Ovary (tissue), 9 donors: ENCODE results near the gene TMEM44. TPM values are rescaled to one million over a fixed set of nuclear protein-coding genes. Genes with fewer than 3 reads are reported as not detected.

ENCODE experiments used
- DNase-seq, 5 donors: peaks; one replicate each; pipeline ENCODE4 v3.0.0-alpha.2; 2019 to 2020
- H3K27ac ChIP-seq, 2 donors: fragments of 200-600 bp; one replicate each; pipeline versions ENCODE4 v1.5.1 to v1.8.0; 2019 to 2022
- H3K27me3 ChIP-seq: fragments of 200-600 bp; one replicate; pipeline ENCODE4 v1.8.0; 2022
- H3K36me3 ChIP-seq: fragments of 200-600 bp; sonication (generic); one replicate; pipeline ENCODE4 v1.5.1; 2019
- H3K4me1 ChIP-seq: one replicate; pipeline ENCODE4 v1.8.1; 2013; ENCODE audit warnings: mild to moderate bottlenecking, moderate library complexity; ENCODE audit not compliant: insufficient read depth
- H3K4me3 ChIP-seq: fragments of 200-600 bp; sonication (generic); one replicate; pipeline ENCODE4 v1.5.1; 2017
- H3K9me3 ChIP-seq, 2 donors: fragments of 200-600 bp in 1 of 2; sonication (generic) in 1 of 2; one replicate each; pipeline versions ENCODE4 v1.5.1 to v1.8.1; 2013 to 2019; ENCODE audit warnings: mild to moderate bottlenecking in 1 of 2, moderate library complexity in 1 of 2
- EP300 ChIP-seq: sonication (generic); formaldehyde crosslinking; IDR thresholded peaks from one replicate; pipeline ENCODE4 v1.6.1; 2017; ENCODE audit warnings: antibody characterized with exemption
- POLR2A ChIP-seq: fragments of 450-650 bp; IDR thresholded peaks from one replicate; pipeline ENCODE4 v1.6.1; 2017; ENCODE audit warnings: antibody characterized with exemption, mild to moderate bottlenecking, moderate library complexity
- WGBS, 3 donors: extraction: QIAGEN DNeasy Blood & Tissue Kit in 1 of 3; methylation state at CpG; one replicate each; pipeline versions ENCODE4 v1.1.5 to v1.1.7; 2013 to 2017; 5-methylcytosine and 5-hydroxymethylcytosine counted together
- intact Hi-C, 4 donors: fragments of 100-400 bp; cut with DNase I; formaldehyde crosslinking; loops; one replicate each; pipeline versions ENCODE4 v1.11.0 to v1.15.1; 2022 to 2023
- polyA plus RNA-seq, 2 donors: library from polyadenylated mRNA; stranded (reverse); fragments of 200-250 nt in 1 of 2; fragments of 350-450 nt in 1 of 2; fragmentation: Illumina TruSeq in 1 of 2; extraction: RNeasy Lipid Tissue Mini Kit (QIAGEN cat#74804) in 1 of 2; gene quantifications; one replicate each; pipeline ENCODE4 v1.2.3, GENCODE V29; 2013 to 2014
- small RNA-seq: library from RNA; depleted of rRNA; stranded (forward); fragments of <200 nt; gene quantifications from one replicate; pipeline ENCODE3, GENCODE V24; 2016
- total RNA-seq, 7 donors: library from RNA; depleted of rRNA in 2 of 7; stranded (reverse); fragments of >200 nt in 2 of 7; fragmentation: NEBNext Ultra II Directional in 3 of 7; extraction: Animal tissue kit (Norgen Biotek cat#: 25700) in 3 of 7; gene quantifications; one replicate each; pipeline versions ENCODE4 v1.1.0 to v1.2.4, GENCODE V29; 2016 to 2023
- TF ChIP-seq, protein P1 (sequence below), 3 donors: fragments of 450-650 bp in 2 of 3; fragments of 200-600 bp in 1 of 3; IDR thresholded peaks; one replicate each; pipeline versions ENCODE4 v1.5.1 to v1.8.0; 2016 to 2022; ENCODE audit warnings: antibody characterized with exemption in 3 of 3, mild to moderate bottlenecking in 1 of 3
- donor health status: DM: no; HTN: no; CAD: no; lungs with moderate emphysema.
- donor health status: DM: no; HTN: no; CAD: no.
- donor health status: Bipolar disorder and iron deficiency.
- donor health status: DM: yes; HTN: yes; CAD: no.
- donor health status: DM: no; HTN: no; CAD: no.
- donor health status: DM: yes; HTN: yes; CAD: no.

The TMEM44 gene
- total and polyA plus RNA-seq, 9 donors, result 3.4 to 12.3 (median 6.5) TPM

- TF ChIP-seq EP300 (no peak), POLR2A (no peak)
- TF ChIP-seq, protein P1, sequence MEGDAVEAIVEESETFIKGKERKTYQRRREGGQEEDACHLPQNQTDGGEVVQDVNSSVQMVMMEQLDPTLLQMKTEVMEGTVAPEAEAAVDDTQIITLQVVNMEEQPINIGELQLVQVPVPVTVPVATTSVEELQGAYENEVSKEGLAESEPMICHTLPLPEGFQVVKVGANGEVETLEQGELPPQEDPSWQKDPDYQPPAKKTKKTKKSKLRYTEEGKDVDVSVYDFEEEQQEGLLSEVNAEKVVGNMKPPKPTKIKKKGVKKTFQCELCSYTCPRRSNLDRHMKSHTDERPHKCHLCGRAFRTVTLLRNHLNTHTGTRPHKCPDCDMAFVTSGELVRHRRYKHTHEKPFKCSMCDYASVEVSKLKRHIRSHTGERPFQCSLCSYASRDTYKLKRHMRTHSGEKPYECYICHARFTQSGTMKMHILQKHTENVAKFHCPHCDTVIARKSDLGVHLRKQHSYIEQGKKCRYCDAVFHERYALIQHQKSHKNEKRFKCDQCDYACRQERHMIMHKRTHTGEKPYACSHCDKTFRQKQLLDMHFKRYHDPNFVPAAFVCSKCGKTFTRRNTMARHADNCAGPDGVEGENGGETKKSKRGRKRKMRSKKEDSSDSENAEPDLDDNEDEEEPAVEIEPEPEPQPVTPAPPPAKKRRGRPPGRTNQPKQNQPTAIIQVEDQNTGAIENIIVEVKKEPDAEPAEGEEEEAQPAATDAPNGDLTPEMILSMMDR (IDR thresholded peaks at IDR 0.05), result no peak
- WGBS, 3 donors, result 22 to 44% (median 32%) methylated on average over 8 of the region's 8 CpGs
- Histone ChIP-seq H3K9me3 (no peaks in the 10 kb centered on the region), H3K27ac (no peak overlapping the region), H3K4me3 (no peak overlapping the region), H3K36me3 (no peaks in the 10 kb centered on the region), H3K27me3 (no peaks in the 10 kb centered on the region), H3K4me1 (peaks cover 1% of the 10 kb centered on the region)
- peak in 3 of 5 donors; percentile 20 to 29 (median 22) for DNase-seq
- intact Hi-C loops, result no loop called here
Measured at GRCh38 chr3:194540274-194540905, 92.8 kb downstream of the TMEM44 start.

DNA sequence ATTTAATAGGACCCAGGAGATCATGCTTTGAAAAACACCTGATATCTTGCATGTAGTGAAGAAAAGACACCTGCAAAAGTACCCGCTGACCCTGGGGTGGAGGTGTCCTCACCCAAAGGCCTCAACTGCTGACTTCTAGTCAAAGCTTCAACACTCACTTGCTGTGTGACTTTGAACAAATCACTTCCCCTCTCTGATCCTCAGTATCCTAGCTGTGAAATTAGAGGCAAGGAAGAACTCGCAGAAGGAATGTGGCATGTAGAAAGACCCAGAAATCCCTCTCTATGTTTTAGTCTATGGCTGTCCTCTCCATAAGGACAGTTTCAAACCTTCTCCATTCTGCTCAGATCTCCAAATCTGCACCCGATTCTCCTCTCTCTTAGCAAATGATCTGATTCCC, 93.7 kb downstream of the TMEM44 start:
- intact Hi-C loops, result no loop called here

DNA sequence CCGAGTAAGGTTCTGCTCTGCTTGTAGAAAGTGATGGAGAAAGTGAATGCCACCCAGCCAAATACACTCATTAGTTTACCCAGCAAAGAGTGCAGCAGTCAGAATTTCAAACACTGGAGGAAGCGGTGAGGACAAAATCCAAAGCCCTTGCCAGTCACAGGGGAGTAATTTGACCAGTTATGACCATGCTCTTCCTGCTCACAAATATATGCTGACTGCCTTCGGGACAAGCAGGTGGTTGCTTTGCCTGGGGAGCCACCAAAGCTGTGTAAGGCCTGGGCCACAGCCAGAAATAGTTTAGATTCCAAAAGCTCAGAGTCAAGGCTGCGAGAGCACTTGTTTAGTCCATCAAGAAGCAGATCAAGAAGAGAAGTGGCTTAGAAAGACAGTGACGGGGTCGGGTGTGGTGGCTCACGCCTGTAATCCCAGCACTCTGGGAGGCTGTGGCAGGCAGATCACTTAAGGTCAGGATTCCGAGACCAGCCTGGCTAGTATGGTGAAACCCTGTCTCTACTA, 95.4 kb downstream of the TMEM44 start:
- H3K27me3 ChIP-seq, result no peaks in the 10 kb centered on the region
- no peak for DNase-seq
- 44 to 57% (median 48%) methylated on average over 8 of the region's 8 CpGs for WGBS, 3 donors
- H3K27ac ChIP-seq, result no peak overlapping the region
- no peaks in the 10 kb centered on the region for H3K36me3 ChIP-seq
- TF ChIP-seq, protein P1 (IDR thresholded peaks at IDR 0.05), result no peak
- TF ChIP-seq POLR2A (no peak), EP300 (no peak)
- no peaks in the 10 kb centered on the region for H3K9me3 ChIP-seq
- H3K4me3 ChIP-seq, result no peak overlapping the region
- intact Hi-C loops, result no loop called here
- H3K4me1 ChIP-seq, result peaks cover 1% of the 10 kb centered on the region

More for the DNA sequence above, 93.7 kb downstream of the TMEM44 start:
- DNase-seq, result no peak
- H3K4me1 ChIP-seq, result peaks cover 1% of the 10 kb centered on the region
- no peaks in the 10 kb centered on the region for H3K36me3 ChIP-seq
- H3K27me3 ChIP-seq, result no peaks in the 10 kb centered on the region
- TF ChIP-seq EP300 (no peak), POLR2A (no peak)
- TF ChIP-seq, protein P1 (IDR thresholded peaks at IDR 0.05), result no peak
- no peaks in the 10 kb centered on the region for H3K9me3 ChIP-seq
- H3K4me3 ChIP-seq, result no peak overlapping the region
- WGBS, 3 donors, result 94 to 98% (median 97%) methylated on average over 3 of the region's 3 CpGs
- no peak overlapping the region for H3K27ac ChIP-seq

Small RNAs within 50 kb of the gene (small RNA-seq; reads per million reads assigned to genes)
- gene AC046143.2, result not detected

Other genes with a start within 250 kb of the TMEM44 start
- 1 to 10 TPM in 1 of 7 donors, under 1 TPM in 5, not detected in 1; 0.13 to 1.1 (median 0.41) TPM for gene GP5, start 234.2 kb downstream of the TMEM44 start, total RNA-seq
- gene GP5, start 234.2 kb downstream of the TMEM44 start, polyA plus RNA-seq, result under 1 TPM; 0.25 to 0.46 TPM
- gene ATP13A3, start 146.4 kb downstream of the TMEM44 start, total RNA-seq, result 100 to 1,000 TPM in 1 of 7 donors, 10 to 100 TPM in 6; 41.5 to 101 (median 53.4) TPM
- 10 to 100 TPM; 13.7 to 21.5 TPM for gene ATP13A3, start 146.4 kb downstream of the TMEM44 start, polyA plus RNA-seq
- 10 to 100 TPM; 27.0 to 45.9 (median 31.5) TPM for gene LSG1, start 38.8 kb upstream of the TMEM44 start, total RNA-seq
- gene LSG1, start 38.8 kb upstream of the TMEM44 start, polyA plus RNA-seq, result 10 to 100 TPM; 26.8 to 46.6 TPM
- 10 to 100 TPM in 1 of 7 donors, 1 to 10 TPM in 6; 4.0 to 12.1 (median 6.3) TPM for gene FAM43A, start 52.5 kb upstream of the TMEM44 start, total RNA-seq
- gene FAM43A, start 52.5 kb upstream of the TMEM44 start, polyA plus RNA-seq, result 10 to 100 TPM in 1 of 2 donors, 1 to 10 TPM in 1; 5.3 to 10.9 TPM